Liver (tissue), 9 donors: ENCODE results near the gene TRAPPC12. TPM values are rescaled to one million over a fixed set of nuclear protein-coding genes. Genes with fewer than 3 reads are reported as not detected.

Experiments
- DNase-seq: peaks from one replicate; pipeline ENCODE4 v3.0.0-alpha.2; 2017; ENCODE audit warnings: low spot score
- H3K27ac ChIP-seq, 2 donors: one replicate each; pipeline ENCODE4 v1.7.0; 2013; ENCODE audit warnings: inconsistent platforms in 2 of 2, low read length in 2 of 2, control low read depth in 1 of 2, low read depth in 1 of 2, mild to moderate bottlenecking in 1 of 2
- H3K27me3 ChIP-seq, 4 donors: one replicate each; pipeline versions ENCODE4 v1.6.1 to v1.7.0; 2013; ENCODE audit warnings: low read length in 3 of 4, inconsistent platforms in 1 of 4, mild to moderate bottlenecking in 1 of 4, moderate library complexity in 1 of 4; ENCODE audit not compliant: control insufficient read depth in 4 of 4, insufficient read depth in 4 of 4
- H3K36me3 ChIP-seq, 4 donors: one replicate each; pipeline versions ENCODE4 v1.6.1 to v1.7.0; 2013; ENCODE audit warnings: low read length in 3 of 4, mild to moderate bottlenecking in 3 of 4, low read depth in 1 of 4, moderate library complexity in 1 of 4; ENCODE audit not compliant: control insufficient read depth in 4 of 4, insufficient read depth in 3 of 4
- H3K4me1 ChIP-seq, 4 donors: one replicate each; pipeline versions ENCODE4 v1.6.1 to v1.7.0; 2013; ENCODE audit warnings: low read length in 3 of 4, mild to moderate bottlenecking in 3 of 4, moderate library complexity in 1 of 4; ENCODE audit not compliant: control insufficient read depth in 4 of 4, insufficient read depth in 4 of 4
- H3K4me3 ChIP-seq, 3 donors: one replicate each; pipeline versions ENCODE4 v1.6.1 to v1.7.0; 2013; ENCODE audit warnings: low read length in 3 of 3, control low read depth in 1 of 3, low read depth in 1 of 3, mild to moderate bottlenecking in 1 of 3
- H3K9ac ChIP-seq, 2 donors: one replicate each; pipeline ENCODE4 v1.7.0; 2013; ENCODE audit warnings: low read length in 2 of 2, mild to moderate bottlenecking in 2 of 2, moderate library complexity in 2 of 2, control low read depth in 1 of 2, low read depth in 1 of 2
- H3K9me3 ChIP-seq, 4 donors: one replicate each; pipeline versions ENCODE4 v1.6.1 to v1.7.0; 2013; ENCODE audit warnings: low read length in 3 of 4; ENCODE audit not compliant: control insufficient read depth in 4 of 4
- EGR1 ChIP-seq, 2 donors: IDR thresholded peaks; 2 replicates each; pipeline ENCODE4 v1.6.1; 2016 to 2018; ENCODE audit warnings: antibody characterized with exemption in 2 of 2, low read depth in 2 of 2
- FOXA1 ChIP-seq: IDR thresholded peaks from 2 replicates; pipeline ENCODE4 v1.6.1; 2016; ENCODE audit warnings: antibody characterized with exemption
- FOXA2 ChIP-seq: IDR thresholded peaks from 2 replicates; pipeline ENCODE4 v1.6.1; 2016; ENCODE audit warnings: antibody characterized with exemption
- GABPA ChIP-seq, 2 donors: IDR thresholded peaks in 1 of 2; conservative IDR thresholded peaks in 1 of 2; 2 replicates each; pipeline ENCODE4 v1.6.1; 2016; ENCODE audit warnings: antibody characterized with exemption in 2 of 2, mild to moderate bottlenecking in 1 of 2, moderate library complexity in 1 of 2
- HNF4G ChIP-seq: IDR thresholded peaks from 2 replicates; pipeline ENCODE4 v1.6.1; 2016; ENCODE audit warnings: antibody characterized with exemption
- JUND ChIP-seq, 2 donors: IDR thresholded peaks; 2 replicates each; pipeline ENCODE4 v1.6.1; 2016; ENCODE audit warnings: antibody characterized with exemption in 2 of 2
- NR2F2 ChIP-seq: IDR thresholded peaks from 2 replicates; pipeline ENCODE4 v1.6.1; 2016; ENCODE audit warnings: antibody characterized with exemption
- RAD21 ChIP-seq, 2 donors: IDR thresholded peaks; 2 replicates each; pipeline ENCODE4 v1.6.1; 2016; ENCODE audit warnings: antibody characterized with exemption in 2 of 2, mild to moderate bottlenecking in 2 of 2
- RXRA ChIP-seq, 2 donors: IDR thresholded peaks; 2 replicates each; pipeline ENCODE4 v1.6.1; 2017 to 2018; ENCODE audit warnings: antibody characterized with exemption in 2 of 2, mild to moderate bottlenecking in 1 of 2
- SP1 ChIP-seq: IDR thresholded peaks from 2 replicates; pipeline ENCODE4 v1.6.1; 2018; ENCODE audit warnings: antibody characterized with exemption, mild to moderate bottlenecking
- YY1 ChIP-seq: IDR thresholded peaks from 2 replicates; pipeline ENCODE4 v1.6.1; 2016; ENCODE audit warnings: antibody characterized with exemption, mild to moderate bottlenecking
- WGBS: extraction: QIAGEN DNeasy Blood & Tissue Kit; methylation state at CpG from one replicate; pipeline ENCODE4 v1.1.7; 2013; 5-methylcytosine and 5-hydroxymethylcytosine counted together
- polyA plus RNA-seq, 2 donors: library from polyadenylated mRNA; stranded (reverse) in 1 of 2; unstranded in 1 of 2; fragments of 200-250 nt in 1 of 2; fragments of >200 nt in 1 of 2; fragmentation: Nextera tagmentation in 1 of 2; extraction: Ambion mirVana in 1 of 2; gene quantifications; one replicate each; pipeline versions ENCODE4 v1.2.1 to v1.2.3, GENCODE V29; 2013 to 2015
- total RNA-seq, 2 donors: library from RNA; depleted of rRNA; stranded (reverse); fragments of >200 nt; gene quantifications; one replicate each; pipeline ENCODE4 v1.2.3, GENCODE V29; 2014
- TF ChIP-seq, protein P1 (sequence below): IDR thresholded peaks from 2 replicates; pipeline ENCODE4 v1.6.1; 2016; ENCODE audit warnings: antibody characterized with exemption
- TF ChIP-seq, protein P2 (sequence below): IDR thresholded peaks from 2 replicates; pipeline ENCODE4 v1.6.1; 2016; ENCODE audit warnings: antibody characterized with exemption
- TF ChIP-seq, protein P3 (sequence below): fragments of 150-350 bp; IDR thresholded peaks from 2 replicates; pipeline ENCODE4 v1.5.1; 2017; ENCODE audit warnings: improper control_type of control experiment, low read depth, low read length; ENCODE audit not compliant: missing input control
- donor health status: healthy.
- donor health status: healthy.
- donor health status: healthy.
- donor health status: healthy.
- donor health status: healthy.

Gene TRAPPC12
- total and polyA plus RNA-seq, 4 donors = 30.2 to 60.9 (median 39.7) TPM

DNA sequence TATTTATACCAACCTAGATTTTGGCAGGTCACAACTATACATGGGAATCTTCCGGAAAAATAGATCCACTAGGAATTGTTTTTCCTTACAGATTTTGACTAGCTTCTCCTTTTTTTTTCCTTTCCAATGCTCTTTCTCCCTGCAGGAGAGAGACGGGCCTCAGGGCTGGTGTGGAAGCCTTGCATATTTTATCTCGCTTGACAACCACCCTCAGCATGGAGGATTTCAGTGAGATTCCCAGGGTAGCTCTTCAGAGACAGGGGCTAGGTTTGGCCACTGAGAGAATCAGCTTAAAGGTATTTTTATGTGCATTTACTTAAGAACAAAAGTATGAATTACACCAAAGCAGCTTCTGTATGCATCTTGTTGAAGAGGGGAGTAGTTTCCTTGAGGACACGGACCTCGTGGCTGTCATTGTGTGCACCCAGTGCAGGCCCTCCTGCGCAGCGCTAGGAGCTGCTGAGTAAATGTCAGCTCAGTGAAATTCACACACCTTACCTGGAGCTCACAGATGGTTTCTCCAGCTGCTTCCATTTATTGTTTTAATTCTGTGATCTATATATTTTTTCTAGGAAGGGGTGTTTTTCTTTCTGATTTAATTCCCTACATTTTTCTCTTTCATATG, 54.4 kb downstream of the TRAPPC12 start:
- Histone ChIP-seq H3K36me3 (peaks cover 1 to 19% (median 10%) of the 10 kb centered on the region in 4 donors), H3K4me1 (no peaks in the 10 kb centered on the region), H3K9me3 (no peaks in the 10 kb centered on the region), H3K9ac (no peak overlapping the region), H3K27me3 (no peaks in the 10 kb centered on the region), H3K27ac (no peak overlapping the region), H3K4me3 (no peak overlapping the region)
- no peak for DNase-seq
- TF ChIP-seq, protein P1, sequence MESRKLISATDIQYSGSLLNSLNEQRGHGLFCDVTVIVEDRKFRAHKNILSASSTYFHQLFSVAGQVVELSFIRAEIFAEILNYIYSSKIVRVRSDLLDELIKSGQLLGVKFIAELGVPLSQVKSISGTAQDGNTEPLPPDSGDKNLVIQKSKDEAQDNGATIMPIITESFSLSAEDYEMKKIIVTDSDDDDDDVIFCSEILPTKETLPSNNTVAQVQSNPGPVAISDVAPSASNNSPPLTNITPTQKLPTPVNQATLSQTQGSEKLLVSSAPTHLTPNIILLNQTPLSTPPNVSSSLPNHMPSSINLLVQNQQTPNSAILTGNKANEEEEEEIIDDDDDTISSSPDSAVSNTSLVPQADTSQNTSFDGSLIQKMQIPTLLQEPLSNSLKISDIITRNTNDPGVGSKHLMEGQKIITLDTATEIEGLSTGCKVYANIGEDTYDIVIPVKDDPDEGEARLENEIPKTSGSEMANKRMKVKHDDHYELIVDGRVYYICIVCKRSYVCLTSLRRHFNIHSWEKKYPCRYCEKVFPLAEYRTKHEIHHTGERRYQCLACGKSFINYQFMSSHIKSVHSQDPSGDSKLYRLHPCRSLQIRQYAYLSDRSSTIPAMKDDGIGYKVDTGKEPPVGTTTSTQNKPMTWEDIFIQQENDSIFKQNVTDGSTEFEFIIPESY = no peak
- TF ChIP-seq FOXA1 (no peak), FOXA2 (no peak), EGR1 (IDR thresholded peaks at IDR 0.05; ENCODE audit: low read depth in 2 of 2) (no peak)
- 93% methylated on average over 7 of the region's 7 CpGs for WGBS

DNA sequence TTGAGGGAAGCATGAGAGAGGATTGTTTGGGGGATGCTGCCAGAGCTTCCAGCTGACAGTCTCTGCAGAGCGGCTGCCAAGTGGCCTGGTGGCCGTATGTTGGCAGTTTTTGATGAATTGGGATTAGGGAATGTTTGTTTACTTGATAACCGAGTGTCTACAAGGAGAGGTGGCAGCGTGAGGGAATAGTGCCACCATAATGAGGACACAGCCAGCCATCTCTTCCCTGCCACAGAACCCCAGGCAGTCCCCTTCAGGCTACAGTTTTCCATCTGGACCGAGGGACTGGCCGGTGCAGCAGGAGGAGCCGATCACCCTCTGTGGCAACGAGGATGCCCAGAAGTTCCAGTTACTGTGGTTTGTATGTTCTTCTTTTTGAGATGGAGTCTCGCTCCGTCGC, 55.2 kb downstream of the TRAPPC12 start:
- Histone ChIP-seq H3K9me3 (no peaks in the 10 kb centered on the region), H3K4me3 (no peak overlapping the region), H3K9ac (no peak overlapping the region), H3K4me1 (no peaks in the 10 kb centered on the region), H3K27me3 (no peaks in the 10 kb centered on the region), H3K36me3 (peaks cover 1 to 13% (median 10%) of the 10 kb centered on the region in 4 donors), H3K27ac (no peak overlapping the region)
- 89% methylated on average over 11 of the region's 11 CpGs for WGBS
- no peak for DNase-seq
- TF ChIP-seq FOXA1 = no peak
- no peak for TF ChIP-seq RXRA (IDR thresholded peaks at IDR 0.05)
- TF ChIP-seq YY1 = no peak
- TF ChIP-seq, protein P2, sequence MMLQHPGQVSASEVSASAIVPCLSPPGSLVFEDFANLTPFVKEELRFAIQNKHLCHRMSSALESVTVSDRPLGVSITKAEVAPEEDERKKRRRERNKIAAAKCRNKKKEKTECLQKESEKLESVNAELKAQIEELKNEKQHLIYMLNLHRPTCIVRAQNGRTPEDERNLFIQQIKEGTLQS = no peak
- no peak for TF ChIP-seq JUND (IDR thresholded peaks at IDR 0.05)
- TF ChIP-seq, protein P3, sequence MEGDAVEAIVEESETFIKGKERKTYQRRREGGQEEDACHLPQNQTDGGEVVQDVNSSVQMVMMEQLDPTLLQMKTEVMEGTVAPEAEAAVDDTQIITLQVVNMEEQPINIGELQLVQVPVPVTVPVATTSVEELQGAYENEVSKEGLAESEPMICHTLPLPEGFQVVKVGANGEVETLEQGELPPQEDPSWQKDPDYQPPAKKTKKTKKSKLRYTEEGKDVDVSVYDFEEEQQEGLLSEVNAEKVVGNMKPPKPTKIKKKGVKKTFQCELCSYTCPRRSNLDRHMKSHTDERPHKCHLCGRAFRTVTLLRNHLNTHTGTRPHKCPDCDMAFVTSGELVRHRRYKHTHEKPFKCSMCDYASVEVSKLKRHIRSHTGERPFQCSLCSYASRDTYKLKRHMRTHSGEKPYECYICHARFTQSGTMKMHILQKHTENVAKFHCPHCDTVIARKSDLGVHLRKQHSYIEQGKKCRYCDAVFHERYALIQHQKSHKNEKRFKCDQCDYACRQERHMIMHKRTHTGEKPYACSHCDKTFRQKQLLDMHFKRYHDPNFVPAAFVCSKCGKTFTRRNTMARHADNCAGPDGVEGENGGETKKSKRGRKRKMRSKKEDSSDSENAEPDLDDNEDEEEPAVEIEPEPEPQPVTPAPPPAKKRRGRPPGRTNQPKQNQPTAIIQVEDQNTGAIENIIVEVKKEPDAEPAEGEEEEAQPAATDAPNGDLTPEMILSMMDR = no peak
- TF ChIP-seq HNF4G = no peak
- TF ChIP-seq FOXA2 = no peak
- TF ChIP-seq NR2F2 = no peak
- TF ChIP-seq RAD21 (IDR thresholded peaks at IDR 0.05) = no peak

- TF ChIP-seq, protein P3 = no peak
- TF ChIP-seq, protein P2 = no peak
- no peak for TF ChIP-seq SP1
- TF ChIP-seq RXRA (IDR thresholded peaks at IDR 0.05) = no peak
- TF ChIP-seq GABPA (IDR thresholded peaks at IDR 0.05 in 1 of 2, conservative IDR thresholded peaks at IDR 0.05 in 1 of 2) = no peak
- TF ChIP-seq FOXA1 = no peak
- TF ChIP-seq JUND (IDR thresholded peaks at IDR 0.05) = no peak
- H3K4me3 ChIP-seq = no peak overlapping the region
- no peaks in the 10 kb centered on the region for H3K27me3 ChIP-seq
- 87% methylated on average over 5 of the region's 5 CpGs for WGBS
- no peak for DNase-seq
- no peak overlapping the region for H3K27ac ChIP-seq
- H3K4me1 ChIP-seq = peaks cover 0 to 1% (median 0%) of the 10 kb centered on the region in 4 donors
- H3K9ac ChIP-seq = no peak overlapping the region
- peaks cover 1 to 12% (median 8%) of the 10 kb centered on the region in 4 donors for H3K36me3 ChIP-seq
- H3K9me3 ChIP-seq = no peaks in the 10 kb centered on the region
Measured at GRCh38 chr2:3435445-3435844, 56.0 kb downstream of the TRAPPC12 start.
